ENCODE measurements around the gene PRG2.

- TF ChIP-seq CTCF (IDR thresholded peaks at IDR 0.05 in 8 of 11, conservative IDR thresholded peaks at IDR 0.05 in 3 of 11) (no peak), POLR2A (IDR thresholded peaks at IDR 0.05) (no peak), POLR2AphosphoS5 (IDR thresholded peaks at IDR 0.05) (no peak)
Observed at GRCh38 chr11:57380975-57381374, 9.5 kb downstream of the PRG2 start, which contains the start of gene PRG3.

Measured in spleen (tissue), 7 donors.